Measurements from ENCODE around the gene FOXN1. TPM values are rescaled to one million over a fixed set of nuclear protein-coding genes. Genes with fewer than 3 reads are reported as not detected.

The FOXN1 gene
- total RNA-seq, 1 donor from 2014 or later = not detected

- no peaks in the 10 kb centered on the region for H3K9me3 Mint-ChIP-seq
- peaks cover 3% of the 10 kb centered on the region for H3K27me3 Mint-ChIP-seq
- no peak overlapping the region for H3K4me3 Mint-ChIP-seq
- H3K36me3 Mint-ChIP-seq (ENCODE audit: low read depth) = no peaks in the 10 kb centered on the region
- intact Hi-C loops (cut with micrococcal nuclease) = no loop called here
- H3K27ac Mint-ChIP-seq = no peak overlapping the region
- peaks cover 9% of the 10 kb centered on the region for H3K4me1 Mint-ChIP-seq
- no peak for DNase-seq
These were observed 21.1 kb upstream of the FOXN1 start for GRCh38 chr17:28485049-28485448.

GRCh38 chr17:28487881-28488532 is 18.1 kb upstream of the FOXN1 start:
- H3K4me1 Mint-ChIP-seq = peaks cover 9% of the 10 kb centered on the region
- intact Hi-C loops (cut with micrococcal nuclease) = no loop called here
- DNase-seq = no peak
- no peaks in the 10 kb centered on the region for H3K9me3 Mint-ChIP-seq
- H3K27ac Mint-ChIP-seq = no peak overlapping the region
- H3K27me3 Mint-ChIP-seq = peaks cover 7% of the 10 kb centered on the region
- H3K4me3 Mint-ChIP-seq = no peak overlapping the region
- H3K36me3 Mint-ChIP-seq (ENCODE audit: low read depth) = no peaks in the 10 kb centered on the region

- intact Hi-C loops (cut with micrococcal nuclease) = no loop called here
- Mint-ChIP-seq H3K27me3 (peaks cover 8% of the 10 kb centered on the region), H3K4me3 (no peak overlapping the region), H3K36me3 (ENCODE audit: low read depth) (no peaks in the 10 kb centered on the region), H3K27ac (no peak overlapping the region), H3K4me1 (peaks cover 9% of the 10 kb centered on the region), H3K9me3 (no peaks in the 10 kb centered on the region)
- DNase-seq = no peak
These were observed 17.4 kb upstream of the FOXN1 start for GRCh38 chr17:28488533-28489276.

- peaks cover 8% of the 10 kb centered on the region for H3K27me3 Mint-ChIP-seq
- no peaks in the 10 kb centered on the region for H3K36me3 Mint-ChIP-seq (ENCODE audit: low read depth)
- H3K27ac Mint-ChIP-seq = no peak overlapping the region
- intact Hi-C loops (cut with micrococcal nuclease) = no loop called here
- no peak for DNase-seq
- H3K9me3 Mint-ChIP-seq = no peaks in the 10 kb centered on the region
- peaks cover 2% of the 10 kb centered on the region for H3K4me1 Mint-ChIP-seq
- H3K4me3 Mint-ChIP-seq = no peak overlapping the region
These were observed 14.9 kb upstream of the FOXN1 start for GRCh38 chr17:28491286-28491685.

- Mint-ChIP-seq H3K4me3 (no peak overlapping the region), H3K27ac (no peak overlapping the region), H3K9me3 (no peaks in the 10 kb centered on the region), H3K4me1 (peaks cover 2% of the 10 kb centered on the region), H3K27me3 (peaks cover 8% of the 10 kb centered on the region), H3K36me3 (ENCODE audit: low read depth) (no peaks in the 10 kb centered on the region)
- intact Hi-C loops (cut with micrococcal nuclease) = no loop called here
- DNase-seq = no peak
These were observed 14.3 kb upstream of the FOXN1 start for GRCh38 chr17:28491860-28492259.

- Mint-ChIP-seq H3K27ac (no peak overlapping the region), H3K4me1 (peaks cover 2% of the 10 kb centered on the region), H3K4me3 (no peak overlapping the region), H3K36me3 (ENCODE audit: low read depth) (no peaks in the 10 kb centered on the region), H3K9me3 (no peaks in the 10 kb centered on the region), H3K27me3 (peaks cover 8% of the 10 kb centered on the region)
- intact Hi-C loops (cut with micrococcal nuclease) = no loop called here
- DNase-seq = no peak
These were observed 13.5 kb upstream of the FOXN1 start for GRCh38 chr17:28492352-28493310.

GRCh38 chr17:28493460-28493859 is 12.7 kb upstream of the FOXN1 start:
- H3K4me1 Mint-ChIP-seq = peaks cover 2% of the 10 kb centered on the region
- H3K36me3 Mint-ChIP-seq (ENCODE audit: low read depth) = no peaks in the 10 kb centered on the region
- H3K4me3 Mint-ChIP-seq = no peak overlapping the region
- intact Hi-C loops (cut with micrococcal nuclease) = no loop called here
- no peak for DNase-seq
- peaks cover 8% of the 10 kb centered on the region for H3K27me3 Mint-ChIP-seq
- H3K27ac Mint-ChIP-seq = no peak overlapping the region
- no peaks in the 10 kb centered on the region for H3K9me3 Mint-ChIP-seq

- H3K36me3 Mint-ChIP-seq (ENCODE audit: low read depth) = no peaks in the 10 kb centered on the region
- H3K4me1 Mint-ChIP-seq = peaks cover 2% of the 10 kb centered on the region
- H3K27ac Mint-ChIP-seq = no peak overlapping the region
- peaks cover 8% of the 10 kb centered on the region for H3K27me3 Mint-ChIP-seq
- intact Hi-C loops (cut with micrococcal nuclease) = loop anchor here (1.0 to 2.0 kb wide), 3 partner anchors 46 to 119 kb away; no protein-coding TSS in a partner anchor
- DNase-seq = peak; percentile 93
- H3K4me3 Mint-ChIP-seq = no peak overlapping the region
- H3K9me3 Mint-ChIP-seq = no peaks in the 10 kb centered on the region
These were observed 11.5 kb upstream of the FOXN1 start for GRCh38 chr17:28494445-28495188.

GRCh38 chr17:28495635-28496034 is 10.5 kb upstream of the FOXN1 start:
- Mint-ChIP-seq H3K9me3 (no peaks in the 10 kb centered on the region), H3K27me3 (peaks cover 8% of the 10 kb centered on the region), H3K4me1 (peaks cover 2% of the 10 kb centered on the region), H3K36me3 (ENCODE audit: low read depth) (no peaks in the 10 kb centered on the region), H3K4me3 (no peak overlapping the region), H3K27ac (no peak overlapping the region)
- no peak for DNase-seq
- intact Hi-C loops (cut with micrococcal nuclease) = loop anchor here (2.0 kb wide), 1 partner anchor 53 kb away; no protein-coding TSS in a partner anchor

- intact Hi-C loops (cut with micrococcal nuclease) = no loop called here
- H3K27ac Mint-ChIP-seq = no peak overlapping the region
- DNase-seq = no peak
- peaks cover 2% of the 10 kb centered on the region for H3K27me3 Mint-ChIP-seq
- no peak overlapping the region for H3K4me3 Mint-ChIP-seq
- H3K9me3 Mint-ChIP-seq = no peaks in the 10 kb centered on the region
- peaks cover 2% of the 10 kb centered on the region for H3K4me1 Mint-ChIP-seq
- H3K36me3 Mint-ChIP-seq (ENCODE audit: low read depth) = no peaks in the 10 kb centered on the region
These were observed 8.2 kb upstream of the FOXN1 start for GRCh38 chr17:28497931-28498330.

- no peaks in the 10 kb centered on the region for H3K36me3 Mint-ChIP-seq (ENCODE audit: low read depth)
- intact Hi-C loops (cut with micrococcal nuclease) = no loop called here
- no peaks in the 10 kb centered on the region for H3K27me3 Mint-ChIP-seq
- H3K9me3 Mint-ChIP-seq = no peaks in the 10 kb centered on the region
- no peak overlapping the region for H3K27ac Mint-ChIP-seq
- no peak for DNase-seq
- H3K4me3 Mint-ChIP-seq = no peak overlapping the region
- peaks cover 2% of the 10 kb centered on the region for H3K4me1 Mint-ChIP-seq
These were observed 7.3 kb upstream of the FOXN1 start for GRCh38 chr17:28498652-28499363.

- Mint-ChIP-seq H3K4me3 (no peak overlapping the region), H3K36me3 (ENCODE audit: low read depth) (no peaks in the 10 kb centered on the region), H3K27me3 (peaks cover 3% of the 10 kb centered on the region), H3K27ac (no peak overlapping the region), H3K4me1 (peaks cover 2% of the 10 kb centered on the region), H3K9me3 (no peaks in the 10 kb centered on the region)
- intact Hi-C loops (cut with micrococcal nuclease) = no loop called here
- DNase-seq = no peak
These were observed 6.8 kb upstream of the FOXN1 start for GRCh38 chr17:28499364-28499664.

Measured in activated CD4-positive, alpha-beta T cell treated with anti-CD3 and anti-CD28 coated beads, Interleukin-2, amount 10 ng/mL, durations not matched to agents 24 days and 14 days (primary cell).